Suprapubic skin (tissue), 4 donors: Measurements from ENCODE around the gene CREBRF. TPM values are rescaled to one million over a fixed set of nuclear protein-coding genes. Genes with fewer than 3 reads are reported as not detected.
"Not testable (repeated sequence)": the region's sequence is repeated elsewhere in the genome, so short reads cannot be mapped to it uniquely, and the experiment has no call there.

Experiments used
- DNase-seq, 2 donors: peaks; one replicate each; pipeline ENCODE4 v3.0.0-alpha.2; 2019; ENCODE audit warnings: low spot score in 2 of 2
- H3K27ac ChIP-seq: fragments of 200-600 bp; sonication (generic); one replicate; pipeline ENCODE4 v1.5.1; 2019
- H3K27me3 ChIP-seq: fragments of 200-600 bp; sonication (generic); one replicate; pipeline ENCODE4 v1.5.1; 2019
- H3K36me3 ChIP-seq: fragments of 200-600 bp; sonication (generic); one replicate; pipeline ENCODE4 v1.5.1; 2019
- H3K4me1 ChIP-seq: fragments of 200-600 bp; sonication (generic); one replicate; pipeline ENCODE4 v1.5.1; 2019
- H3K4me3 ChIP-seq: fragments of 200-600 bp; sonication (generic); one replicate; pipeline ENCODE4 v1.5.1; 2019; ENCODE audit warnings: mild to moderate bottlenecking
- H3K9me3 ChIP-seq: fragments of 200-600 bp; sonication (generic); one replicate; pipeline ENCODE4 v1.5.1; 2019
- CTCF ChIP-seq, 2 donors: fragments of 200-600 bp in 1 of 2; fragments of 450-650 bp in 1 of 2; sonication (generic) in 1 of 2; IDR thresholded peaks; one replicate each; pipeline ENCODE4 v1.5.1; 2016 to 2019; ENCODE audit warnings: antibody characterized with exemption in 2 of 2, mild to moderate bottlenecking in 1 of 2, moderate library complexity in 1 of 2
- EP300 ChIP-seq: sonication (generic); formaldehyde crosslinking; IDR thresholded peaks from one replicate; pipeline ENCODE4 v1.6.1; 2017; ENCODE audit warnings: antibody characterized with exemption
- POLR2A ChIP-seq, 2 donors: fragments of 450-650 bp; IDR thresholded peaks; one replicate each; pipeline ENCODE4 v1.6.1; 2017; ENCODE audit warnings: antibody characterized with exemption in 2 of 2, mild to moderate bottlenecking in 2 of 2, moderate library complexity in 2 of 2
- POLR2AphosphoS5 ChIP-seq, 3 donors: sonication (generic); formaldehyde crosslinking; IDR thresholded peaks; one replicate each; pipeline ENCODE4 v1.6.1; 2017; ENCODE audit warnings: antibody characterized with exemption in 3 of 3
- WGBS: methylation state at CpG from one replicate; pipeline ENCODE4 v1.1.5; 2018; 5-methylcytosine and 5-hydroxymethylcytosine counted together
- total RNA-seq, 4 donors: library from RNA; depleted of rRNA; stranded (reverse); fragments of >200 nt; gene quantifications; one replicate each; pipeline ENCODE4 v1.1.0, GENCODE V29; 2016

The CREBRF gene
- total RNA-seq, 4 donors from 2014 or later, result 21.8 to 65.5 (median 28.5) TPM

- H3K9me3 ChIP-seq, result no peaks in the 10 kb centered on the region
- 96% methylated on average over 1 of the region's 1 CpG for WGBS
- DNase-seq, result no peak
- H3K36me3 ChIP-seq, result peaks cover 82% of the 10 kb centered on the region
- no peaks in the 10 kb centered on the region for H3K27me3 ChIP-seq
- H3K27ac ChIP-seq, result no peak overlapping the region
- TF ChIP-seq CTCF (IDR thresholded peaks at IDR 0.05) (no peak), POLR2AphosphoS5 (IDR thresholded peaks at IDR 0.05) (no peak), EP300 (no peak), POLR2A (IDR thresholded peaks at IDR 0.05) (no peak)
- no peak overlapping the region for H3K4me3 ChIP-seq
- H3K4me1 ChIP-seq, result no peaks in the 10 kb centered on the region
Measured at GRCh38 chr5:173114536-173114935, 58.4 kb downstream of the CREBRF start.

GRCh38 chr5:173119719-173120118 is 63.6 kb downstream of the CREBRF start:
- DNase-seq, result no peak
- 94% methylated on average over 1 of the region's 1 CpG for WGBS
- no peak for TF ChIP-seq CTCF (IDR thresholded peaks at IDR 0.05)
- no peak for TF ChIP-seq POLR2AphosphoS5 (IDR thresholded peaks at IDR 0.05)
- TF ChIP-seq EP300, result no peak
- TF ChIP-seq POLR2A (IDR thresholded peaks at IDR 0.05), result no peak

GRCh38 chr5:173123416-173123815 is 67.3 kb downstream of the CREBRF start:
- Histone ChIP-seq H3K4me3 (no peak overlapping the region), H3K27ac (no peak overlapping the region), H3K36me3 (peaks cover 50% of the 10 kb centered on the region), H3K9me3 (no peaks in the 10 kb centered on the region), H3K4me1 (no peaks in the 10 kb centered on the region), H3K27me3 (no peaks in the 10 kb centered on the region)
- WGBS, result 89% methylated on average over 3 of the region's 3 CpGs
- TF ChIP-seq EP300 (no peak), CTCF (IDR thresholded peaks at IDR 0.05) (no peak), POLR2A (IDR thresholded peaks at IDR 0.05) (no peak), POLR2AphosphoS5 (IDR thresholded peaks at IDR 0.05) (no peak)
- no peak for DNase-seq

More at GRCh38 chr5:173119719-173120118, 63.6 kb downstream of the CREBRF start:
- H3K27ac ChIP-seq, result no peak overlapping the region
- peaks cover 60% of the 10 kb centered on the region for H3K36me3 ChIP-seq
- no peaks in the 10 kb centered on the region for H3K4me1 ChIP-seq
- H3K9me3 ChIP-seq, result no peaks in the 10 kb centered on the region
- H3K27me3 ChIP-seq, result no peaks in the 10 kb centered on the region
- H3K4me3 ChIP-seq, result no peak overlapping the region

- H3K4me3 ChIP-seq, H3K9me3 ChIP-seq, H3K27me3 ChIP-seq, DNase-seq, H3K4me1 ChIP-seq, H3K27ac ChIP-seq: not testable (repeated sequence)
- peaks cover 50% of the 10 kb centered on the region for H3K36me3 ChIP-seq
- WGBS, result 93% methylated on average over 6 of the region's 6 CpGs
Measured at GRCh38 chr5:173132166-173132565, 76.0 kb downstream of the CREBRF start.

GRCh38 chr5:173138707-173139106 is 82.6 kb downstream of the CREBRF start:
- Histone ChIP-seq H3K4me1 (no peaks in the 10 kb centered on the region), H3K27ac (no peak overlapping the region), H3K9me3 (no peaks in the 10 kb centered on the region), H3K36me3 (peaks cover 8% of the 10 kb centered on the region), H3K4me3 (no peak overlapping the region), H3K27me3 (no peaks in the 10 kb centered on the region)
- no peak for DNase-seq
- no peak for TF ChIP-seq POLR2AphosphoS5 (IDR thresholded peaks at IDR 0.05)
- no peak for TF ChIP-seq CTCF (IDR thresholded peaks at IDR 0.05)
- TF ChIP-seq EP300, result no peak
- no peak for TF ChIP-seq POLR2A (IDR thresholded peaks at IDR 0.05)
- 91% methylated on average over 3 of the region's 3 CpGs for WGBS

- 79% methylated on average over 1 of the region's 1 CpG for WGBS
- Histone ChIP-seq H3K27ac (no peak overlapping the region), H3K4me1 (no peaks in the 10 kb centered on the region)
Measured at GRCh38 chr5:173139631-173140030, 83.5 kb downstream of the CREBRF start.

More at GRCh38 chr5:173139631-173140030, 83.5 kb downstream of the CREBRF start:
- Histone ChIP-seq H3K36me3 (peaks cover 6% of the 10 kb centered on the region), H3K27me3 (no peaks in the 10 kb centered on the region), H3K9me3 (no peaks in the 10 kb centered on the region), H3K4me3 (no peak overlapping the region)
- DNase-seq, result no peak
- no peak for TF ChIP-seq CTCF (IDR thresholded peaks at IDR 0.05)
- TF ChIP-seq EP300, result no peak
- no peak for TF ChIP-seq POLR2A (IDR thresholded peaks at IDR 0.05)
- no peak for TF ChIP-seq POLR2AphosphoS5 (IDR thresholded peaks at IDR 0.05)
